GM19025 (cell line): Measurements from ENCODE around the gene NBPF26.
"Not testable (repeated sequence)": the region's sequence is repeated elsewhere in the genome, so short reads cannot be mapped to it uniquely, and the experiment has no call there.

Source experiments
- ATAC-seq: cut with Tn5 transposase; IDR thresholded peaks from one replicate; pipeline ENCODE4 v1.9.1; 2021; ENCODE audit warnings: mild to moderate bottlenecking, low read depth, moderate library complexity; ENCODE audit not compliant: unreplicated experiment

The NBPF26 gene

GRCh38 chr1:120723715-120724402, at the start of gene NBPF26:
NBPF26 (plus strand) TSS chr1:120723945.
- peak; percentile 53 for ATAC-seq

GRCh38 chr1:120680106-120680819, 43.5 kb upstream of the NBPF26 start:
- not testable (repeated sequence) for ATAC-seq

GRCh38 chr1:120680938-120681337, 42.8 kb upstream of the NBPF26 start:
- not testable (repeated sequence) for ATAC-seq

- ATAC-seq, result not testable (repeated sequence)
Observed at GRCh38 chr1:120684397-120684796, 39.3 kb upstream of the NBPF26 start.

- not testable (repeated sequence) for ATAC-seq
Observed at GRCh38 chr1:120685622-120686021, 38.1 kb upstream of the NBPF26 start.

- ATAC-seq, result not testable (repeated sequence)
Observed at GRCh38 chr1:120687250-120687649, 36.5 kb upstream of the NBPF26 start.

GRCh38 chr1:120700807-120701562, 22.8 kb upstream of the NBPF26 start:
- not testable (repeated sequence) for ATAC-seq

- ATAC-seq, result not testable (repeated sequence)
Observed at GRCh38 chr1:120723358-120723714, 409 bp upstream of the NBPF26 start.

GRCh38 chr1:120724507-120724906, 762 bp downstream of the NBPF26 start:
- not testable (repeated sequence) for ATAC-seq

GRCh38 chr1:120728811-120729210, 5.1 kb downstream of the NBPF26 start:
- not testable (repeated sequence) for ATAC-seq

GRCh38 chr1:120769090-120769489, 45.3 kb downstream of the NBPF26 start:
- not testable (repeated sequence) for ATAC-seq

GRCh38 chr1:120805452-120805851, 81.7 kb downstream of the NBPF26 start:
- not testable (repeated sequence) for ATAC-seq

- not testable (repeated sequence) for ATAC-seq
Observed at GRCh38 chr1:120811822-120812221, 88.1 kb downstream of the NBPF26 start.

GRCh38 chr1:120825051-120825450, 101.3 kb downstream of the NBPF26 start:
- ATAC-seq, result not testable (repeated sequence)

GRCh38 chr1:120826623-120827022, 102.9 kb downstream of the NBPF26 start:
- ATAC-seq, result not testable (repeated sequence)

- ATAC-seq, result not testable (repeated sequence)
Observed at GRCh38 chr1:120844186-120844944, 120.6 kb downstream of the NBPF26 start.

- not testable (repeated sequence) for ATAC-seq
Observed at GRCh38 chr1:120844945-120845330, 121.2 kb downstream of the NBPF26 start.

- ATAC-seq, result peak; percentile 7
Observed at GRCh38 chr1:120849400-120850286, 125.9 kb downstream of the NBPF26 start.

GRCh38 chr1:120850287-120850536, 126.5 kb downstream of the NBPF26 start:
- ATAC-seq, result not testable (repeated sequence)
